DMS79 treated with DMSO at 0.1 percent for 48 hours (cell line): Measurements from ENCODE around the gene ZNF277.

Experiments
- DNase-seq: peaks from one replicate; lab custom pipeline; 2025; lab: John Stamatoyannopoulos, UW

Gene ZNF277

DNA sequence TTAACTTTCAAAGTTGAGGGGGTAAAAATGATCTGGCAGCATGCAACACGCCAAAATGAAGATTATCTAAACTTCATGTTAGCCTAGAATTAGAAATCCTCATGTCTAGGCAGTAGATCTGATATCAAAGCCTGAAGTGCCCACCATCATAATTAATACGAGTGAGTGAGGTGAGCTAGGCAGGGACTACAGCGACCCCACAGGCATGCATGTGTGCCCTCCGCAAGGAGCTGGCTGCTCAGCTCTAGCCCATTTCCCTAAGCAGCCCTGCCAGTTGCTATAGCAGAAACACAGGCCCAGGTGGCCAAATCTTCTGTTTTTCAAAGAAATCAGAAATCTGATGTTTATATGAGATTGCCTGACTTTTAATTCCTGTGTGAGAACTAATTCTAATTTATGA, 150.6 kb downstream of the ZNF277 start:
- DNase-seq: no peak

DNA sequence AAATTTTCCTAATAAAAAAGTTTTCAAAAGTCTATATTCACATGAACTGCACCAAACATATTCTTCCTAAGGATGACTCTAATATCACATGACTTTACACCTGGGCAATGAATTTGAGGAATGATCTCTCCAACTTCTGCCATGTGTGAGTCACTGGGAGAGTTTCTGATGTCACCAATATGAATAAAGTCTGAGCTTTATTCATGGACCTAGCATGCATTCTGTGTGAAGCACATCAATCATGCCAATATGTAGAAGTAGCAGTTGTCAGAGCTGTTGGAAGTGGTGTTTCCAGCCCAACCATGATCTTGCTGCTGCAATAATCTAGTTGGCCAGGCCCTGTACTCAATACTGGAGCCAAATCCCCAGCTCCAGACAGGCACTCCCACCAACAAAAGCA, 152.0 kb downstream of the ZNF277 start:
- no peak for DNase-seq

DNA sequence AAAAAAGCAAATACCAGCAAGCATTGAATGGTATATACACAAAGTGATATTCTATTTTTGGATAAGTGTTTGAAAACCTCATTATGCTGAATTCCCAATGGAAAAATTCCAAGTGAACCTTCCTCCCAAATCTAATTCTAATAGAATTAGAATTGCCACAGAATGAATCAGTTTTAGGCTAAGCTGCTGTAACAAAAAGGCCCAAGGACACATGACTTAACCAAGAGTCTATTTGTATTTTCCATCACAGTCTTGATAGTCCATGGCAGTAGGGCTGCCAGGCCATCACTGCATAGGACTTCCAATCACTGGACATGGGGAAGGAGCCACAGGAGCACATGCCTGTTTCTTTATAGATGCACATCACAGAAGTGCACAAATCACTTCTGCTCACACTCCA, 152.6 kb downstream of the ZNF277 start:
- no peak for DNase-seq

DNA sequence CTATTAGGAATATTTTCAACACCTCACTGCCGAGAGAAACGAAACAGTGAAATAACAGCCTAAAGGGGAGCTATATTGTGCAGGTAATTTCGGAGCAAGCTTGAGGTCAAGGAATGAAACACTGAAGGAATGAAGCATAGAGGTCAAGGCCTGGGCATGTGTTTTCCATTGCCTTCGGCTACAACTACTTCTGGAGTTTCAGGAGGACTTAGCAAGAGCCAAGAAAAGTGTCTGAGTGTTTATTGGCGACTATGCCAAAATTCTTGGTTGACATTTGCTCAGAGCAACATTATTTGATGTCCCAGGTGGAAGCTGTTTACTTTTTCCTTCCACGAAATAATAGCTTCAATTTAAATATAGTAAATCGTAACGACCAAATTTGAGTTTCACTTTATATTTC, 154.2 kb downstream of the ZNF277 start:
- no peak for DNase-seq

DNA sequence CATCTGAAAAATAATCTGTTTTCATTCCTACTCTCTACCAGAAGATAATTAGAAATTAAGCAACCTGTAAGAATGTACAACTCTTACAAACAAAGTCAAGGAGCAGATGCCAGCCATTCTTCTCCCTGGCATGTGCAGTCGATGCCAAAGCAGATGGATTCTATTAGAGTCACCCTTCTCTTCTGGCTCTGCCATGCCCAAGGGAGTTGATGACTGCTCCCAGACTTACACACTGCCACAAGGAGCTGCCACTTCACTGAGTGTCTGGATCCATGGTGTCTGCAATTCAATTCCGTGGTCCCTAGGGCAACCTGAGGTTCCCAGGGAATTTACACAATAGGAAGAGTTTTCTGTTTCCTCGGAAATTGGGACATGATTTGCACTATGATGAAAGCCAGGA, 154.7 kb downstream of the ZNF277 start:
- no peak for DNase-seq

DNA sequence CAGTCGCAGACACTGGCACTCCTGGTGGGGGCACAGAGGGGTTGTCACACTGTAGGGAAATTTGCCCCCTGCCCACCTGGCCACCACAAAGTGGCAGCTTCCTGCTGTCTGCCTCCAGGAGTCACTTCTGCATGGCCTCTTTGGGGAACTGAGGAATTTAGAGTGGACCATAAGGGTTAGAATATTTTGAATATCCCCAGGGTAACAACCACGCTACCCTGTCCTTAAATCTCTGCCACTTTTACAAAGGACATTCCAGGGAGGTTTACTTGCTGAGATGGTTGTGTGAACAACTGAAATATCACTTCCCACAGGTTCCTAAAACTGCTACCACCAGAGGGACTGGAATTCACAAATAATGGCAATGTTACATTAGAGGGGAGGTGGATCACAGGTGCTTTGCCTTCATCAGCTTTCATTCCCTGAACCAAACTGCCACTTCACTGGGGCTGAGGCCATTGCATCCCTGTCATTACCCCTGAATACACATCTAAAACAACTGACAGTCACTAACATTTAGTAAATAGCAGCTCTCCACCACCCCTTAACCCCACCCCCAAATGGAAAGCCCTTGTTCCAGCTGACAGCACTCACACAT, 155.7 kb downstream of the ZNF277 start:
- peak; percentile 81 for DNase-seq

DNA sequence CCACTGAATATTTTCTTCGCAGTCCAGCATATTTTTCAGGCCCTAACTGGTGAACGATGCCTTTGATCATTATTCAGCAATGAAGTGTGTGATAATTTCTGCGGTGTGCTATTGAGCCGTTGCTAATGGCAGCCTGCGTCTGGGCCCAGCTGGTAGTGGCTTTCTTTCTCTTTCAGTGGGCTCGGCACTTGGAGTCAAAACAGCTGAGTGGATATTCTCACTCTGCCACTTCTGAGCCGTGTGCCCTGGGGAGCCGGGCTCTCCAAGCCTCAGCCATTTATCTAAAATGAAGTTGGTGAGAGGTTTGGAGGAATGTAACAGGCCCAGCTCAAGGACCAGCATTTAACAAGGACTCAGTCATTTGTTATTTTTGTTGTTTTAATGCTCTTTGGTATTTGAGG, 156.2 kb downstream of the ZNF277 start:
- peak; percentile 95 for DNase-seq

DNA sequence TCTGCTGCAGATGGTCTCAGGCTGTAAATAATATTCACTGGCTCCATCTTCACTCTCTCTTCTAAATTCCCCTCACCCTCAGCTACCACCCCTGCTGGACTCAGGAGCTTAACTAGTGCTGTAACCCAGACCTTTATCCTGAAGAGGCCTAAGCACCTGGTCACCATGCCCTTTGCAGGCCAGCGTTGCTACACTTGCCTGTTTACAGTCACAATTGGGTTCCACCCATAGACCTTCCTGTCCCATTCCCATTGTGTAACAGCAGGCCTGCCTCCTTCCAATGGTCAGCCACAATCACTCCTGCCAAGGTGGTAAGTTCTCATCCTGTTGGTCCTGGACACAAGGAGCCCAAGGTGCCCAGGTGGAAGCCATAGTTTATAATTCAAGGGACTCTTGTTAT, 157.9 kb downstream of the ZNF277 start:
- DNase-seq: no peak

DNA sequence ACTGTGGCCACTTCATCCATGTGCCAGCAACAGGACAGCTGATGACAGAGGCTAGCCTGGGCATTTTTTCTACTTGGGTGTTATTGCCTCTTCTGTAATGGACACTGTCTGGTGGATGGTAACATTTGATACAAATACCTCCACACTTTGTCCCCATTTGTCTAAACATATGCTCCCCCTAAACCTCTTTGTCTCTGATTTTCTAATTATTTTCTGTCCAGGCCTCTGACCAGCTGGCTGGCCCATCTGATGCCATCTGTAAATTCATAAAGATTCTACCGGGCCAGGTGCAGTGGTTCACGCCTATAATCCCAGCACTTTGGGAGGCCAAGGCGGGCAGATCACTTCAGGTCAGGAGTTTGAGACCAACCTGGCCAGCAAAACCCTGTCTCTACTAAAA, 159.1 kb downstream of the ZNF277 start:
- DNase-seq: no peak

DNA sequence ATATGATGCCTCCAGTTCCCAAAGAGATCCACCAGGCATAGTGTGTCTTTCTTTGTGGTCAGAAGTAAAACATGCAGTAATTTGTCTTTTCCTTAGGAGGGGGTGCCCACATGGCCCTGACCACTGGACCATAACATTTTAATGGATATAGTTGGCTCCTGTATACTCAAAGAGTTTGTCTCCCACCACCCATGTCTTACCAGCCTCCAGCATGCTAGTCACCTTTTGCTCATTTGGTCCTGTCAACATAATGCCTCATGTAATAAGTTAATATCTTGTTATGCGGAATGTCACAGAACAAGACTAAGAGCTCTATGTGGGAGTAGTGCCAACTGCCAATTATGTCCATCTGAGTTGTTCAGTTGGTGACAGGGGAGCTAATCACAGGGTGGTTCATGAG, 160.4 kb downstream of the ZNF277 start:
- DNase-seq: no peak

DNA sequence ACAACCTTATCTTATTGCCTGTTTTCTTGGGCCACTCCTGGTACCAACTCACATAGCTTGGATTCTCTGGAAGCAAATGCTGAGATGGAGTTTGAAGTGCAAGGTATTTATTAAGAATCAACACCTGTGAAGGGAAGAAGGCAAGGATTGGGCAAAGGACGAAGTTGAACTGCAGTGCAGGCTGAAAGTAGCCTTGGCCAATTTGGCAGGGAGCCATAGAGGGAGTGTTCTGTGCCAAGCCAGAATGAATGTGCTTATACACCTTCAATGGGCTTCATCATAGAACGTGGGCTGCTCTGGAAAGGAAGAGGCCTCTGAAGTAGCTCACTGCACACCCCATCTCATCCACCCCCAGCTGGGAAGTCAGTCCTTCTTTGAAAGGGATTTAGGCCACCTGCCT, 163.9 kb downstream of the ZNF277 start:
- peak; percentile 95 for DNase-seq

DNA sequence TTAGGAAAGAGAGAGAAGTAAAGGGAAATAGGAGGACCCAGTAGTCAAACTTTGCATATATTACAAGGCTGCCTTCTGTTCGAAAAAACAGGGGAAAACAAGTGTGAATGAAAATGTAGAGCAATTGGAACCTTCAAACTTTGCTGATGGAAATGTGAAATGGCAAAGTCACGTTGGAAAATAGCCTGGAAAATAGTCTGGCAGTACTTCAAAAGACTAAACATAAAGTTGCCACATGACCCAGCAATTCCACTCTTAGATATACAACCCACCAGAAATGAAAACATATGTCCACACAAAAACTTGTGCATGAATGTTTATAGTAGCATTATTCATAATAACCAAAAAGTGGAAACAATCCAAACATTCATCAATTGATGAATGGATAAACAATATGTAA, 165.2 kb downstream of the ZNF277 start:
- no peak for DNase-seq

DNA sequence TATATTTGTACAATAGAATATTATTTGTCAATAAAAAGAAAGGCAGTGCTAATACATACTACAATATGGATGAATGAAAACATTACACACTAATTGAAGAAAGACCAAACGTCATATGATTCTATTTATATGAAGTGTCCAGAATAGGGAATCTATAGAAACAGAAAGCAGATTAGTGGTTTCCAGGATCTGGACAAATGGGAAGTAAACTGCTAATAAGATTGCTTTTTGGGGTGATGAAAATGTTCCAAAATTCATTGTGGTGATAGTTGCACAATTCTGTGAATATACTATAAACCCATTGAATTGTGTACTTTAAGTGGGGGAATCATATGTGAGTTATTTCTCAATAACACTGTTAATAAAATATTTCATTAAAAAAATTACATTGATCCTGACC, 165.6 kb downstream of the ZNF277 start:
- no peak for DNase-seq

DNA sequence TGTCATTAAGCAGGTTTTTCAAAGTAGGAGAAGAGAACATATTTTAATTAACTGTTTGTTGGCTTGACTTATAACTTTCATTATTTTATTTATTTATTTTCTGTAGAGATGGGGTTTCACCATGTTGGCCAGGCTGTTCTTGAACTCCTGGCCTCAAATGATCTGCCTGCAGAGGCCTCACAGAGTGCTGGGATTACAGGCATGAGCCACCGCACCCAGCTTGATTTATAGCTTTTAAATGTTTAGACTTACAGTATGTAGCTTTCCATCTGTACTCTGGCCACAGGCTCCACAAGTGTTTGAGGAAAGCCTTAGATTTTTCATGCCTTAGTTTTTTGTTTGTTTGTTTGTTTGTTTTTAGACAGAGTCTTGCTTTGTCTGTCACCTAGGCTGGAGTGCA, 171.1 kb downstream of the ZNF277 start:
- DNase-seq: no peak

DNA sequence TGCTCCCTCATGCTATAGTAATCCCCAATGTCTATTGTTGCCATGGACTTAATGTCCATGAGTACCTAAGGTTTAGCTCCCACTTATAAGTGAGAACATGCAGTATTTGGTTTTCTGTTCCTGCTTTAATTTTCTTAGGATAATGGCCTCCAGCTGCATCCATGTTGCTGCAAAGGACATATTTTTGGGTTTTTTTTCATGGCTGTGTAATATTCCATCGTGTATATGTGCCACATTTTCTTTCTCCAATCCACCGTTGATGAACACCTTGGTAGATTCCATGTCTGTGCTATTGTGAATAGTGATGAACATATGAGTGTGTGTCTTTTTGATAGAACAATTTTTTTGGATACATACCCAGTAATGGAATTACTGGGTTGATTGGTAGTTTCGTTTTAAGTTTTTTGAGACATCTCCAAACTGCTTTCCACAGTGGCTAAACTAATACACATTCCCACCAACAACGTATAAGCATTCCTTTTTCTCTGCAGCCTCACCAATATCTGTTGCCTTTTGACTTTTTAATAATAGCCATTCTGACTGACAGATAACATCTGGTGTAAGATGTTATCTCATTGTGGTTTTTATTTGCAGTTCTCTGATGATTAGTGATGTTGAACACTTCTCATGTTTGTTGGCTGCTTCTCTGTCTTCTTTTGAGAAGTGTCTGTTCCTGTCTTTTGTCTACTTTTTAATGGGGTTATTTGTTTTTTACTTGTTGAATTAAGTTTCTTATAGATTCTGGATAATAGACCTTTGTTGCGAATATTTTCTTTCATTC, 175.0 kb downstream of the ZNF277 start:
- no peak for DNase-seq

DNA sequence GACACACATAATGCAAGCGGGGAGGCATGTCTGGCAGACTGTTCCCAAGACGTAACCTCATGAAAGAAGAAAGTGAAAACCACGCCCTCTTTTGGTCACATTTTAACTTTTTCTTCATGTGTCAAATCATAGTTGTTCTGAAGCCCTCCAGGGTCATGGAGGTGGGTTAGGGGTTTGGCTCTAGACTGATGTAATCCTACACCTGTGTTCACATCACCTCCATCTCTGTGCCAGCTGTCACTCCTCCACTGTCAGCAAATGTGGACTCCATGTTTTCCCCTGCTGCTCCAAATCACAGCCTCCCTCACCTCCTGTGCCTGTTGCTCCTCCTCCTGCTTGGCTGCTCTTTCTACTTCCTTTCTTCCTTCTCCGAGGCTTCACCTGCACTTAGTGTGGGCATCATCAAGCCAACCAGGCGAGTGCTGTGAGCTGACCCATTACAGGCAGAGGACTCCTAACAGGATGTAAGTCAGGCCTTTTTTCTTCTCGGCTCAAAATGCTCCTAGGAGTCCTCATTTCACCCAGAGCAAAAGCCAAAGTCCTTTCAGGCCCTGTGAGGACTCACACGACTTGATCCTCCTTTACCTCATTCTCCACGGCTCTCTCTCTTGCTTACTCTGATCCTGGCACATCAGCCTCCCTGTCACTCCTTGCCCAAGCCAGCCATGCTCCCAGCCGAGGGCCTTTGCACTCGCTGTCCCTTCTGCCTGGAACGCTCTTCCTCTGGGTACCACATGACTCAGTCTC, 177.3 kb downstream of the ZNF277 start:
- DNase-seq: no peak

DNA sequence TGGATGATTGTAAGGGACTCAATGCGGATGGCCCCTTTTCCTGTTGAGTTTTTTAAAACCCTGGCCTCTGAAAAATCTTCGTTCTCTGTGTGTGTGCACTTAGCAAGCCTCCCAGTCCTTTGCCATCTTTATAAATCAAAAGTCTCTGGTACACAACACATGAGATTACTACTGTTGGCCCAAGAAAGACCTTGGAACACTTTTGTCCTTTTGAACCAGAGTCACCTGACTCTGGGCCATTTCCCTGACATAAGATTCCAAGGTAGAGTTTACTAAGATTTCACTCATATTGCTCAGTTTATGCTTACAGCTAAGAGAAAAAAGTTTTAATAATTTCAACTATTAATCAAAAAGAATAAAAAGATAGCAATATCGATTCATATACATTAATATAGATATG, 179.0 kb downstream of the ZNF277 start:
- DNase-seq: no peak

DNA sequence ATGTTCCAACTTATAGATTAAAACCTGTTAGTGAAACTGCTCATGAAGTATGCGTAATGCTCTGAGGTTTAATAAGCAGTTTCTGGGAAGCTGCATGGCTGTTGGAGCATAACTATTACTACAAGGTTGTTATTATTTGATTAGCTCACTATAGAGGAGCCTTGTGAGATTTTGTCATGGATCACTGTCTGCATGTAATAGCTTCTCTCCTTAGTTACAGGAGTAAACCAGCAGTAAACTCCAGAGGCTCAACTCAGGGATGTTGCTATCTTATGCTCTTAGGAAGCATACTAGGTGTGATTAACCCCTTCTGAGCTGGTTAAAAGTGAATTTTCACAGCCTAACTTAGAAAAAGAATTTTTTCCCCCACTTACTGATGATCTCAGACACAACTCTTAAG, 180.1 kb downstream of the ZNF277 start:
- DNase-seq: no peak

DNA sequence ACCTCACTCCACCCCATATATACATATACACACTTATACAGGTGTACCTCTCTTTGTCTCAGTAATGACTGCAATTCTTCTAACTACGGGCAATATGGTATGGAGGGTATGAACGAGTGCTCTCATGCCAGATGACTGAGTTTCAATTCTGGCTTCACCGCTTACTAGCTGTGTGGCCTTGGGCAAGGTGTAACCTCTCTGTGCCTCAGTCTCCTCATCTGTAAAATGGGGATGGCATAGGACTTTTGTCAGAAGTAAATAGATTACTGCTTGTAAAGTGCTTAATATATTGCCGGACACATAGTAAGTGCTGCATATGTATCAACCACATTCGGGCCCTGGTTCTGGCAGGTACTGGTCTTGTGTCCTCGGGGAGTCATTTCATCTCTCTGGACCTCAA, 183.7 kb downstream of the ZNF277 start:
- DNase-seq: no peak

DNA sequence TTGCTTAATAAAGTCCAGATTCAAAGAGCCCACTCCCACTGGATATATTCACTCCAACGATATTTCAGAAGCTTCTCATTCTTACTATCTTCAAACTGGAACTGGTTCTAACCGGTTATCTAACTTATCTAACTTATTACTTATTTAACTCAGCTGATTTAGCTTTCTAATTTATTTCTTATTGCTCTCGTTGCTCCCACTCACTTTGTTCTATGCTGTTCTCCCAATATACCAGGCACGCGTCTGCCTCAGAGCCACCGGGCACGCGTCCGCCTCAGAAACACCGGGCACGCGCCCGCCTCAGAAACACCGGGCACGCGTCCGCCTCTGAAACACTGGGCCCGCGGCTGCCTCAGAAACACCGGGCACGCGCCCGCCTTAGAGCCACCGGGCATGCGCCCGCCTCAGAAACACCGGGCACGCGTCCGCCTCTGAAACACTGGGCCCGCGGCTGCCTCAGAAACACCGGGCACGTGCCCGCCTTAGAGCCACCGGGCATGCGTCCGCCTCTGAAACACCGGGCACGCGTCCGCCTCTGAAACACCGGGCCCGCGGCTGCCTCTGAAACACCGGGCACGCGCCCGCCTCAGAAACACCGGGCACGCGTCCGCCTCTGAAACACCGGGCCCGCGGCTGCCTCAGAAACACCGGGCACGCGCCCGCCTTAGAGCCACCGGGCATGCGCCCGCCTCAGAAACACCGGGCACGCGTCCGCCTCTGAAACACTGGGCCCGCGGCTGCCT, 184.8 kb downstream of the ZNF277 start:
- peak; percentile 60 for DNase-seq

DNA sequence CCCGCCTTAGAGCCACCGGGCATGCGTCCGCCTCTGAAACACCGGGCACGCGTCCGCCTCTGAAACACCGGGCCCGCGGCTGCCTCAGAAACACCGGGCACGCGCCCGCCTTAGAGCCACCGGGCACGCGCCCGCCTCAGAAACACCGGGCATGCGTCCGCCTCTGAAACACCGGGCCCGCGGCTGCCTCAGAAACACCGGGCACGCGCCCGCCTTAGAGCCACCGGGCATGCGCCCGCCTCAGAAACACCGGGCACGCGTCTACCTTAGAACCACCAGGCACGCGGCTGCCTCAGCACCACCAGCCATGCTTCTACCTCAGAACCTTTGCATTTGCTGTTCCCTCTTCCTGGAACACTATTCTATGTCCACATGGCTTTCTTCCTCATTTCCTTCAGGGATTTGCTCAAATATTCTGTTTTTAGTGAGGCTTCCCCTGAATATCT, 185.4 kb downstream of the ZNF277 start:
- peak; percentile 79 for DNase-seq
